ENCODE data around the gene CLCN7.

DNA sequence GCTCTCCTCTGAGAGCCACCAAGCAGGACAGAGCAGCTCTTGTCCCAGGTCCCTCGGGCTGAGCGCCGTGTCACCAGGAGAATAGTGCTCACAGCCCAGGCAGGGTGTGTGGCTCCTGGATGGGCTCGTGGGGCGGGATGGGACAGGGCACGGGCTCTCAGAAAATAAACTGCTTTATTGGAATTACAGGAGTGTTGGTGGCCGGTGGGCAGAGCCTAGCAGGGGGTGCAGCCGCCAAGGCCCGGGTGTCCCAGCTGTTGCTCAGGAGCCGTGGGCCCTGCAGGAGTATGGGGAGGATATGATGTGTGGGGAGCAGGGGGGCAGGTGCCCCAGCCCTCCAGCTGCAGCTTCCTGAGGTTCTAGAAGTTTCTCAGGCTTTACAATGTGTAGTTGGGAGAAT lies 35.4 kb upstream of the CLCN7 start:
- no peak for TF ChIP-seq CTCF (conservative IDR thresholded peaks at IDR 0.05)
- no peak for TF ChIP-seq EZH2 (IDR thresholded peaks at IDR 0.05; ENCODE audit: low read depth)

Measured in PC-9 (cell line).